DMS153 (cell line): ENCODE results near the gene TMEM234.
"Not testable (repeated sequence)": the region's sequence is repeated elsewhere in the genome, so short reads cannot be mapped to it uniquely, and the experiment has no call there.

ENCODE experiments used
- DNase-seq: peaks from one replicate; lab custom pipeline; 2025; lab: John Stamatoyannopoulos, UW

Gene TMEM234

GRCh38 chr1:32221980-32222755, at the start of gene TMEM234, which contains the start of gene EIF3I:
Gene TMEM234 (minus strand): TSS chr1:32222353. CDS start chr1:32222322, 31 bp downstream.
Gene EIF3I (plus strand): TSS chr1:32222407. CDS start chr1:32222442, 35 bp downstream.
- peak; percentile 94 for DNase-seq

GRCh38 chr1:32269744-32270143, 47.6 kb upstream of the TMEM234 start:
- no peak for DNase-seq

- DNase-seq, result no peak
These were observed 44.9 kb upstream of the TMEM234 start for GRCh38 chr1:32266921-32267591.

- no peak for DNase-seq
These were observed 43.7 kb upstream of the TMEM234 start for GRCh38 chr1:32265846-32266245.

GRCh38 chr1:32263744-32264143, 41.6 kb upstream of the TMEM234 start:
- DNase-seq, result no peak

- DNase-seq, result not testable (repeated sequence)
These were observed 41.1 kb upstream of the TMEM234 start for GRCh38 chr1:32263236-32263593.

- DNase-seq, result no peak
These were observed 35.0 kb upstream of the TMEM234 start for GRCh38 chr1:32257227-32257508.

GRCh38 chr1:32256473-32257226, 34.5 kb upstream of the TMEM234 start:
- no peak for DNase-seq

GRCh38 chr1:32255072-32256071, 33.2 kb upstream of the TMEM234 start:
- DNase-seq, result no peak

- DNase-seq, result no peak
These were observed 29.0 kb upstream of the TMEM234 start, which contains the start of gene LCK for GRCh38 chr1:32250893-32251716. Gene LCK (plus strand): TSS chr1:32251265. CDS start chr1:32274330, 23,065 bp downstream.

- no peak for DNase-seq
These were observed 27.8 kb upstream of the TMEM234 start for GRCh38 chr1:32249831-32250525.

- peak; percentile 90 for DNase-seq
These were observed 26.1 kb upstream of the TMEM234 start for GRCh38 chr1:32247983-32248889.

GRCh38 chr1:32247452-32247851, 25.3 kb upstream of the TMEM234 start:
- DNase-seq, result no peak

- DNase-seq, result no peak
These were observed 24.7 kb upstream of the TMEM234 start, which contains the start of gene FAM167B for GRCh38 chr1:32246888-32247273. Gene FAM167B (plus strand): TSS chr1:32247222. CDS start chr1:32247422, 200 bp downstream.

- DNase-seq, result no peak
These were observed 20.2 kb upstream of the TMEM234 start for GRCh38 chr1:32242341-32242851.

GRCh38 chr1:32241001-32241763, 19.0 kb upstream of the TMEM234 start:
- peak; percentile 77 for DNase-seq

GRCh38 chr1:32240140-32240951, 18.2 kb upstream of the TMEM234 start:
- DNase-seq, result peak; percentile 97
